GM18517 (cell line): Measurements from ENCODE around the gene IFIT2.

ENCODE experiments used
- ATAC-seq: cut with Tn5 transposase; IDR thresholded peaks from one replicate; pipeline ENCODE4 v1.9.1; 2021; ENCODE audit warnings: mild to moderate bottlenecking, moderate library complexity; ENCODE audit not compliant: unreplicated experiment

The IFIT2 gene

GRCh38 chr10:89337484-89337883 is 35.6 kb downstream of the IFIT2 start:
- ATAC-seq: no peak

- no peak for ATAC-seq
Observed at GRCh38 chr10:89338713-89339112, 36.9 kb downstream of the IFIT2 start.

- no peak for ATAC-seq
Observed at GRCh38 chr10:89339875-89340274, 38.0 kb downstream of the IFIT2 start.

- ATAC-seq: no peak
Observed at GRCh38 chr10:89341649-89342048, 39.8 kb downstream of the IFIT2 start.

GRCh38 chr10:89342206-89342958 is 40.5 kb downstream of the IFIT2 start:
- ATAC-seq: no peak

GRCh38 chr10:89343089-89343767 is 41.4 kb downstream of the IFIT2 start:
- no peak for ATAC-seq

- ATAC-seq: no peak
Observed at GRCh38 chr10:89344156-89344555, 42.3 kb downstream of the IFIT2 start.

- ATAC-seq: no peak
Observed at GRCh38 chr10:89345367-89346000, 43.6 kb downstream of the IFIT2 start.

GRCh38 chr10:89346405-89347254 is 44.8 kb downstream of the IFIT2 start:
- ATAC-seq: no peak

GRCh38 chr10:89347701-89348457 is 46.0 kb downstream of the IFIT2 start:
- no peak for ATAC-seq

- ATAC-seq: no peak
Observed at GRCh38 chr10:89348481-89348880, 46.6 kb downstream of the IFIT2 start.

- no peak for ATAC-seq
Observed at GRCh38 chr10:89348975-89349374, 47.1 kb downstream of the IFIT2 start.

- ATAC-seq: peak; percentile 34
Observed at GRCh38 chr10:89350631-89351315, 48.9 kb downstream of the IFIT2 start.

- ATAC-seq: peak; percentile 68
Observed at GRCh38 chr10:89351412-89351779, 49.5 kb downstream of the IFIT2 start.

GRCh38 chr10:89351780-89352597 is 50.1 kb downstream of the IFIT2 start:
- no peak for ATAC-seq

- ATAC-seq: no peak
Observed at GRCh38 chr10:89352802-89353201, 51.0 kb downstream of the IFIT2 start.

GRCh38 chr10:89355394-89355931 is 53.6 kb downstream of the IFIT2 start:
- no peak for ATAC-seq

- no peak for ATAC-seq
Observed at GRCh38 chr10:89357096-89357495, 55.2 kb downstream of the IFIT2 start.

GRCh38 chr10:89357975-89358374 is 56.1 kb downstream of the IFIT2 start:
- no peak for ATAC-seq
